HG02642 (cell line): ENCODE measurements around the gene CEMP1.

Experiments
- ATAC-seq: cut with Tn5 transposase; IDR thresholded peaks from one replicate; pipeline ENCODE4 v1.9.1; 2021; ENCODE audit warnings: mild to moderate bottlenecking; ENCODE audit not compliant: unreplicated experiment, poor library complexity

Gene CEMP1

GRCh38 chr16:2507052-2507659, 24.1 kb downstream of the CEMP1 start:
- peak; percentile 41 for ATAC-seq

DNA sequence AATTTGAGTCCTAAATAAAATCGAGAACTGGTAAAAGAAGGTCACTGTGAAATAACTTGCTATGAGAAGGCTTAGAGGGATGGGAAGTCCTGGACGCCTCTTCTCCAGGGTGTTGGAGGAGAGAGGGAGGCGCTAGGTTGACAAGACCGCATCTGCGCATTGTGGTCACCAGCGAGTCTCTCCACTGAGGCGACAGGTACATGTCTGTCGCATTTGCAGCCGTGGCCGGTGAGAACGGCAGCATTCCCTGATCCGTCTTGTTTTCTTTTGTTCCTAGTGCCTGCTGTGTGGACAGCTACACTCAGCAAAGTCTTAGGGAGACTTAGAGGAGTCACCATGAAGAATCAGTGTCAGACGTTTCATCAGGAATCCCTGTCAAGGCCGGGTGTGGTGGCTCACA, 25.5 kb downstream of the CEMP1 start:
- no peak for ATAC-seq

GRCh38 chr16:2501946-2502895, 29.0 kb downstream of the CEMP1 start:
- ATAC-seq: no peak

GRCh38 chr16:2500918-2501750, 30.1 kb downstream of the CEMP1 start:
- no peak for ATAC-seq

DNA sequence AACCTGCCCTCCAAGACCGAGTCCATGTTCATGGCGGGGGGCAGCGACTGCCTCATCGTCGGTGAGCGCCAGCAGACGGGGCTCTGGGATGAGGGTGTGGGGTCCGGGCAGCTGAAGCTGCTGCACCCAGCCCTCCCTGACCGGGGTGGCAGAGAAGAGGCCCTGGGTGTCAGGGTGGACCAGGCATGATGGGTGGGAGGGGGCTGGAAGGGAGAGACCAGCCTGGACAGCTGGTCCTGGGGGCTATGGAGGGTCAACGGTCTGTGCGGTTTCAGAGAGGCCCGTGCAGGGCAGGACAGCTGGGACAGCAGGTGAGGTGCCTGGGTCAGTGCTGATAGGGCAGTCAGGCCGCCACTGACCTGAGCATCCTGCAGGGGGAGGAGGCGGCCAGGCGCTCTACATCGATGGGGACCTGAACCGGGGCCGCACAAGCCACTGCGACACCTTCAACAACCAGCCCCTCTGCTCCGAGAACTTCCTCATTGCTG, 30.7 kb downstream of the CEMP1 start:
- ATAC-seq: no peak

- ATAC-seq: no peak
These were observed 31.2 kb downstream of the CEMP1 start for GRCh38 chr16:2499890-2500429.

- ATAC-seq: no peak
These were observed 31.8 kb downstream of the CEMP1 start for GRCh38 chr16:2499454-2499853.

DNA sequence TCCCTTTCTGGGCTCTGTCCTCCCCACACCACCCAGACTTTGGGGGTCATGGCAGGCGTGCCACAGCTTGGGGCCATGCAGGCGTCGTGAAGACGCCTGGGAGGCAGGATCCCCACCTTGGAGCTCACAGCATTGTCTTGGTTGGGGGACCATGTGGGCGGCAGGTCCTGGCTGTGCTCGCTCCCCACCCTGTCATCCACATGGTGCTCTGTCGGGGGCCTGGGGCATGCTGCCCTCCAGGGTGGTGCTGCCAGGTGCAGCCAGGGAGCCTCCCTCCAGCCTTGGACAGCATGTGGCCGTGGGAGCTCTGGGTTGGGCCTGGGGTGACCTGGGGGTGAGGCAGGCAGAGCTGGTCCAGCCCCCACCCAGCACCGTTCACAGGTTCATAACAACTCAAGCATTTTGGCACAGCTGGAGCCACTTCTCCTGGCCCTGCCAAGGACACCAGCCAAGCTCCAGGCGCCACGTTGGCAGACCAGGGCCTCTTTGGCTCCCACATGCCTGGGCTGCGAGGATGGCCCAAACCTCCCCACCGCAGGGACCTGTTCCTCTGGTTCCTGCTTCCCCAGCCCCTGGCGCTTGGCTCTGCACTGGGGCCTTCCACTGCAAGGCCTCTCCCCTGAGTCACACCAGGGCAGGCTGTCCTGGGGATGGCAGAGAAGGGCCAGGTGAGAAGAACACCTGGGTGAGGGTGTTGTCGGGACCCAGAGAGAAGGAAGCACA, 32.5 kb downstream of the CEMP1 start:
- no peak for ATAC-seq

GRCh38 chr16:2497695-2498484, 33.3 kb downstream of the CEMP1 start:
- ATAC-seq: no peak

- no peak for ATAC-seq
These were observed 34.0 kb downstream of the CEMP1 start for GRCh38 chr16:2497116-2497630.

DNA sequence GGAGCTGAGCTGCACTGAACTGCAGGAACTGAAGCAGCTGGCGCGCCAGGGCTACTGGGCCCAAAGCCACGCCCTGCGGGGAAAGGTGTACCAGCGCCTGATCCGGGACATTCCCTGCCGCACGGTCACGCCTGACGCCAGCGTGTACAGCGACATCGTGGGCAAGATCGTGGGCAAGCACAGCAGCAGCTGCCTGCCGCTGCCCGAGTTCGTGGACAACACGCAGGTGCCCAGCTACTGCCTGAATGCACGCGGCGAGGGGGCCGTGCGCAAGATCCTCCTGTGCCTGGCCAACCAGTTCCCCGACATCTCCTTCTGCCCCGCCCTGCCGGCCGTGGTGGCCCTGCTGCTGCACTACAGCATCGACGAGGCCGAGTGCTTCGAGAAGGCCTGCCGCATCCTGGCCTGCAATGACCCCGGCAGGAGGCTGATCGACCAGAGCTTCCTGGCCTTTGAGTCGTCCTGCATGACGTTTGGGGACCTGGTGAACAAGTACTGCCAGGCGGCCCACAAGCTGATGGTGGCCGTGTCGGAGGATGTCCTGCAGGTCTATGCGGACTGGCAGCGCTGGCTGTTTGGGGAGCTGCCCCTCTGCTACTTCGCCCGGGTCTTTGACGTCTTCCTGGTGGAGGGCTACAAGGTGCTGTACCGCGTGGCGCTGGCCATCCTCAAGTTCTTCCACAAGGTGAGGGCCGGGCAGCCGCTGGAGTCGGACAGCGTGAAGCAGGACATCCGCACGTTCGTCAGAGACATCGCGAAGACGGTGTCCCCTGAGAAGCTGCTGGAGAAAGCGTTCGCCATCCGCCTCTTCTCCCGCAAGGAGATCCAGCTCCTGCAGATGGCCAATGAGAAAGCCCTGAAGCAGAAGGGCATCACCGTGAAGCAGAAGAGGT, 34.7 kb downstream of the CEMP1 start:
- no peak for ATAC-seq

DNA sequence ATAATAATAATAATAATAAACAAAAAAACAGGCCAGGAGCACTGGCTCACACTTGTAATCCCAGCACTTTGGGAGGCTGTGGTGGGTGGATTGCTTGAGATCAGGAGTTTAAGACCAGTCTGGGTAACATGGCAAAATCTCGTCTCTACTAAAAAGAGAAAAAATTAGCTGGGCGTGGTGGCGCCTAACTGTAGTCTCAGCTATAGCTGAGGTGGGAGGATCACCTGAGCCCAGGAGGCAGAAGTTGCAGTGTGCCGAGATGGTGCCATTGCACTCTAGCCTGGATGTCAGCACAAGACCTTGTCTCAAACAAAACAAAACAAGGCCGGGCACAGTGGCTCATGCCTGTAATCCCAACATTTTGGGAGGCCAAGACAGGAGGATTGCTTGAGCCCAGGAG, 36.2 kb downstream of the CEMP1 start:
- ATAC-seq: no peak

DNA sequence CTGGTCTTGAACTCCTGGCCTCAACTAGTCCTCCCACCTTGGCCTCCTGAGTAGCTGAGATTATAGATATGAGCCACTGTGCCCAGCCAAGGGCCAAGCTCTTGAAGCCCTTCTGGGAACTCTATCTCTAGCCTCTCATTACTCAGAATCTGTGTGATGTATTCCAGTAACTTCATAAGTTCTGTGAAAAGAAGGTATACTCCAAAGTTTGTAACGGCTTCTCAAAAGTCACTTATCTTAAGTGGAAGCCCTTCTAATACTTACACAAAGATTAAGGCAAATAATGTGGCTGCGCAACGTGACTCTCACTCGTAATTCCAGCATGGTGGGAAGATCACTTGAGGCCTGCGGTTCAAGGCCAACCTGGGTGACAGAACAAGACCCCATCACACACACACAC, 36.6 kb downstream of the CEMP1 start:
- no peak for ATAC-seq

DNA sequence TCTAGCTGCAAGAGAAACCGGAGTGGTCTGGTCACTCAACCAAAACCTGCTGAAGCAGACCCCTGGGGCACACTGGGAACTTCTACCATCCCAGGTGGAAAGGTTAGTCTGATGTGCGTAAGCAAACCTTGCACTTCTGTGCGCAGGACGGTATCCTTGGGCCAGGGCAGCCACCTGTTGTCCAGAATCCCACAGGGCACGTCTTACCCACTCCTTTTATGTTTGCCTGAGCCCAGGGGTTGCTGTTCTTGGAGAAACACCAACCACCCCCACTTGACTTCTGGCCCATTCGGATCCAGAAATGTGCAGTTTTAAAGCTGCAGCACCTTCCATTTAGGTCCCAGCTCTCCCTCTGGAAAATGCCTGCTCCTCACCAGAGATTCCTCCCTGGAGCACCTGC, 37.6 kb downstream of the CEMP1 start:
- ATAC-seq: no peak

DNA sequence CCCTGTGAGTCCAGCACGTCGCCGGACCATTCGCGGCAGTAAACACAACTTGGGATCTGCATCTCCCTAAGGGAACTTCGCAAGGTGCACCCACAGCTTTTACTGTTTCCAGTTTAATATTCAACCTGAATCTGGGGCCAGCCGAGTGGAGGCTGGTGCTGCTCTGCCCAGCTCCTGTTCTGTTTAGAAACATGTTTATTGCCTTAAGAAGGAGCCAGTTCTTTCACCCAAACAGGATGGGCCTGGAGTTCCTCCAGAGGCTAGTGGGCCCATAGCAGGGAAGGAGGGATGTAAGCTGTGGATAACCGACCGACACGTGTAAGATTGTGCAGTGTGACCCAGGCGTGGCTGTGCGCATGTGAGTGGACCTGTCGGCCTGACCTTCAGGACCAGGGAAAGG, 38.9 kb downstream of the CEMP1 start:
- no peak for ATAC-seq

DNA sequence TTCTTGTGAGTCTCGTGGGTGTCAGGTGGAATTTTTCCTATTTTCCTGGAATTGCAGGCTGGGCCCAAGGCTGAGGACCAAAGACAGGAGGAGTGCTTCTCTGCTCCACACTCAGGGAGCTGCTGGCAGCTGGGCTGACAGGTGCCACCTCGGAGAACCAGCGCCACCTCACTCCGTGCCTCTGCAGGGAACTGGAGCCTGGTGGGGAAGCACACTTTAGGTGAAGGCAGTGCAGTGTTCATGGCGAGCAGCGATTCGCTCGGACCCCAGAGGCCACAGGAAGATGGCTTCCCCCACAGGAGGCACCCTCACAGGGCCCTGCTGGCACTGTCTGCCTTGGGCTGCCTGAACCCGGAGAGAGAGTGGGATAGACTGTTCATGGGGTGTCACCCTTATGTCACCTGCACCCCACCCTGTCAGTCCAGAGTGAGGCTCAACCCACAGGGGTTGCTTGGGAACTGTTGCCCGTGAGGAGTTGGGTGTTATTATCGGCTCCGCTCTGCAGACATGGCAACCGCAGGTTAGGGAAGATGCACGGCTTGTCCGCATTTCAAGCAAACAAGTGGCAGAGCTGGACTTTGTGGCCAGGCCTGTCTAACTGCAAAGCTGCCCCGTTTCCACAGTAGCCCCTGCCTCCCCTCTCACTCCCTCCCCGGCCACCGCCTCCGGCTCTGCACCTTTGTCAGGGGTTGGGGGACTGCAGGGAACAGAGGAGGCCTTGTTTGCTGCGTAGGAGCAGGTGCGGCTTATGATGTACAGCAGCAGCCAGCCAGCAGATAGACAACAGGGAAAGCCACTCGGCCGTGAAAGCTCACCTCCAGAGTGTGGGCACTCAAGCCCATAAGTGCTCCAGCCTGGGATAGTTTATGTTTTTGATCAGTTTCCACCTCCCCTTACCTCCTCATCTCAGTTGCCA, 40.8 kb downstream of the CEMP1 start:
- no peak for ATAC-seq

- no peak for ATAC-seq
These were observed 41.6 kb downstream of the CEMP1 start for GRCh38 chr16:2489581-2489980.
